Measurements from ENCODE around the gene EBF3.
"Not testable (repeated sequence)": the region's sequence is repeated elsewhere in the genome, so short reads cannot be mapped to it uniquely, and the experiment has no call there.

Gene EBF3

DNA sequence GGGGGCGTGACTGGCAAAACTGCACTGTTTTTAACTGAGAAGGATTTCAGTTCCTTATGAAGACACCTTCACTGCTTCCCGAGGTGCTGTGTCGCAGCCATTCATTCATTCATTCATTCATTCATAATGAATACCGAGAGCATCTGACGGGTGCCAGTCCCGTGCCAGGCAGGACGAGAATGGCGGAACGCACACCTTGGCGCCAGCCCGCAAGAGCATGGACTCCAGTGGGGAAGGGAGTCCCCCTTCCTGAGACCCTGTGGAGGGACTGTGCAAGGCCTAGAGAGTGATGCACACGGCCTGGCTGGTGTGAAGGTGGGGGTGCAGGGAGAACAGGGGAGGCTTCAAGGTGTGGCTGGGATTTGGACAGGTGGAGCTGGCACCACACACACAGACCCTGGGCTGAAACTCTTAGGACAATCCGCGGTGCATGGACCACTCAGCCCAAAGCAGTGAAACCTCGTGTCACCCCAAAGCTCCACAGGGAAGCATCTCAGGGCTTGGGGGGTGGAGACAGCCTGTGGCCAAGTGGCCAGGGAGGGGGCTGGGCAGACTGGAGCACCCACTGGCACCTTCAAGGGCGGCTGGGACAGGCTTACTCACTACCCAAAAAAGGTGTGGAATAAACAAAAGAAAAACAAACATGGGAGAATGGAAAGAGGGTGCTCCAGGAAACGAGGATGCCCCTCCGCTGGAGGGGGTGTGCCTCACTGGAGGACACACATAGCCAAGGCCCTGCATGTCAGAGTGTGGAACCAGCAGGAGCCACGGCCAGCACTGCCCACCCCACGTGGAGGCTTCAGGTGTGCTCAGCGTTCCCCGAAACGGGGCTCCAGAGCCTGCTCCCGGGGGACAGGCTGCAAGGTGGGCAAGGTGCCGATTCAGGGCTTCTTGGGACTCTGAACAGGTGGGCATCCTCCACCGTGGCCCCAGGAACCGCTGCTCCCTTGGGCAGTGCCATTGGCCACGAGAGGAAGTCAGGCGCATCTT lies 37.7 kb downstream of the EBF3 start:
- TF ChIP-seq ZNF274 (IDR thresholded peaks at IDR 0.05; ENCODE audit: low read depth, low read length), result no peak
- H3K4me3 ChIP-seq (ENCODE audit: low read length), result no peak overlapping the region

DNA sequence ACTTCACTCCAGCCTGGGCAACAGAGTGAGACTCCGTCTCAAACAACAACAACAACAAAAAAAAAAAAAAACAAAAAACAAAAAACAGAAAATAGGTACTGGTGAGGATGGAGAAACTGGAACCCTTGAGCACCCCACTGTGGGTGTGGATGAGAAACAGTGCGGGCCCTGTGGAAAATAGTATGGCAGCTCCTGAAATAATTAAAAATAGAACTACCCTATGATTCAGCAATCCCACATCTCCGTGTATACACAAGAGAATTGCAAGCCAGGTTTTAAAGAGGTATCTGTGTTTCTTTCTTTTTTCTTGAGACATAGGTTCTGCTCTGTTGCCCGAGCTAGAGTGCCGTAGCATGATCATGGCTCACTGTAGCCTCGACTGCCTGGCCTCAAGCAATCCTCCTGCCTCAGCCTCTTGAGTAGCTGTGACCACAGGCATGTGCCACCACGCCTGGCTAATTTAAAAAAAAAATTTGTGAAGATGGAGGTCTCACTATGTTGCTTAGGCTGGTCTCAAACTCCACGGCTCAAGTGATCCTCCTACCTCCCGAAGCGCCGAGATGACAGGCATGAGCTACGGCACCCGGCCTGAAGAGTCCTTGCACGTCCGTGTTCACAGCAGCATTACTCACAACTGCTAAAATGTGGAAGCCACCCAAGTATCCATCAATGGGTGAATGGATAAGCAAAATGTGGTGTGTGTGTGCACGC lies 39.5 kb downstream of the EBF3 start:
- TF ChIP-seq ZNF274 (IDR thresholded peaks at IDR 0.05; ENCODE audit: low read depth, low read length), result no peak

DNA sequence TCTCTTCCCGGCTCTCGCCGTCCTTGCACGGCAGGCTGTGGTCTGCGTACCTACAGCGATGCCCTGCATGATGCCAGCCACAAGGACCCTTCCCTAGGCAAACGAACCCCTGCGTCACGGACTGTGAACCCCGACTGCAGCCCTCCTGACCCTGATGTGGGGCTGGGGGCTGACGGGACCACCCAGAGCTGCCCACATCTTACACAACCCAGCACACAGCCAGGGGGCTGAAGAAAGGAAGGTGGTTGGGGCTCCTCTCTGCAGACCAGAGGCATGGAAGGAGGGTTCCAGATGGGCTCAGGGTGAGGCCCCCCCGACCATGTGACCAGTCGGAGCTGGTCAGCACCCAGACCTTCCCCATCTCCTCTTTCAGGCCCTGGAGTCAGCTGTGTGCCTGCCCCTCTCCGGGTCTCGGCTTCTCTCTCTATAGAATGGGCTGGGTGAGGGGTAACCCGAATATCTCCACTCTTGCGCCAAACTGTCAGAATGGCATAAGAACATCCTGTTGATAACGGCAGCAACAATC lies 41.4 kb downstream of the EBF3 start:
- H3K4me3 ChIP-seq (ENCODE audit: low read length), result no peak overlapping the region
- TF ChIP-seq ZNF274 (IDR thresholded peaks at IDR 0.05; ENCODE audit: low read depth, low read length), result no peak

More for the DNA sequence above, 39.5 kb downstream of the EBF3 start:
- no peak overlapping the region for H3K4me3 ChIP-seq (ENCODE audit: low read length)

DNA sequence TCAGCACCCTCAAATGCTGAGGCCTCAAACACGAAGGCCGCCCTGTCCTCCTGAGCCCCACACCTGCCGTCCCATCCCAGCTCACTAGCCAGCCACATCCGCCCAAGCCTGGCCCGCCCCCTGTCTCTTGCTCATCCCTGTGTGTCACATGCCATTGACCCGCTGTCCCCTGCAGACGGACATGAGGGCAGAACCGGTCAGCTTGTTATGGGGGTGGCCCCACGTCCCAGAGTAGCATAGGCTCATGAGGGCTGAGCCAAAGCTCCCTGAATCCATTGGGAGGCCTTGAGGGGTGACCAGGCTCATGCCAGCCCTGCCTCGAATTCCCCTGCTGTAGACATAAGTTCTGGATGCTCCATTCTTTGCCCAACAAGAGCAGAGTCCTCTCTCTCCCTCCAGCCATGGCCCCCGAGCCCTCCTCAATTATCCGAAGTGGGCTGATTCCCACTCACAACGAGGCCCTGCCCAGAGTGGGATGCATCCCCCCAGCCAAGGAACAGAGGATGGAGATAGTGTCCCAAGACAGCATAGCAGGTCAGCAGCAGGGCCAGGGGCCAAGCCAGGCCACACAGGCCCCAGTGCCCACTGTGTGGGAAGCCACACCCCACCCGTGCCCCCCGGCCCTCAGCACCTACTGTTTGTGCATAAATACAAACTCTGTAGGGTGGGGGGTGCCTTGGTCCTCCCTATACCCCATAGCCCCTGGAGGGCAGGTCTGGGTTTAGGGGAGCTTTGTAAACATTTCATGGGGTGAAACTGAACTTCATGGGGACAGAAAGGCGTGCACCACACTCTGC lies 42.1 kb downstream of the EBF3 start:
- TF ChIP-seq ZNF274 (IDR thresholded peaks at IDR 0.05; ENCODE audit: low read depth, low read length), result no peak
- no peak overlapping the region for H3K4me3 ChIP-seq (ENCODE audit: low read length)

DNA sequence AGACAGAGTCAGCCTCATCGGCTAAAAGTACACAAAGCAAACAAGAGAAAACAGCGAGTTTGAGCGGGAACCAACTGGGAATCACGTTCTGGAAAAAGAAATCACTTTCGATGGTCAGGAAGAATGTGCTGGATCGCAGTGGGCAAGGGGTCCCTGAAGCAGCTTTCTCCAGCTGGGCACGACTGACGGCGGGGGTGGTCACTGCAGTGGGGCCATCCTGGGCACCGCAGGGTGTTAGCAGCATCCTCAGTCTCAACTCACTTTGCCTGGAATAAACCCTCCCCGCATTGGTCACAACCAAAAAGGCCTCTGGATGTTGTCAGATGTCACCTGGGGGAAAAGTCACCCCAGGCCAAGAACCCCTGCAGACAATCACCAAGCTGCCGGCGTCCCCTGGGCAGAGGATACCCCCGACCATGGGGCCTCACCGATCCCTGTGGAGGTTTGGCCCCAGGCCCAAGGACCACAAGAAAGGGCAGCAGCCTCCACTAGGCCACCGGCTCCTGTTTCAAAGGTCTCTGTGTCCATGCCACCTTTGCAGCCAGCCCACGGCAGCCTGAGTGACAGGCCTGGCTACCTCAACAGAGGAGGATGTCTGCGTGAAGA lies 42.9 kb downstream of the EBF3 start:
- no peak overlapping the region for H3K4me3 ChIP-seq (ENCODE audit: low read length)
- no peak for TF ChIP-seq ZNF274 (IDR thresholded peaks at IDR 0.05; ENCODE audit: low read depth, low read length)

DNA sequence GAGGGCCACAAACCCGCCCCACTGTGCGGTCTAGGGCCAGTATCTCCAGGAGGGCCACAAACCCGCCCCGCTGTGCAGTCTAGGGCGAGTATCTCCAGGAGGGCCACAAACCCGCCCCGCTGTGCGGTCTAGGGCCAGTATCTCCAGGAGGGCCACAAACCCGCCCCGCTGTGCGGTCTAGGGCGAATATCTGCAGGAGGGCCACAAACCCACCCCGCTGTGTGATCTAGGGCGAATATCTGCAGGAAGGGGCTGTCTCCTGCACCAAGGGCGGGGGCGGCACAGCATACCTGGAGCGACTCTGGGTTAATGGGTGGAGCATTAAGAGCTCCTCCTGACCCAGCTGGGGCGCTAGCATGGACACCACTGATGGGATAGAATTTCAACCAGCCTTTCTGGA lies 43.9 kb downstream of the EBF3 start:
- not testable (repeated sequence) for H3K4me3 ChIP-seq (ENCODE audit: low read length)

DNA sequence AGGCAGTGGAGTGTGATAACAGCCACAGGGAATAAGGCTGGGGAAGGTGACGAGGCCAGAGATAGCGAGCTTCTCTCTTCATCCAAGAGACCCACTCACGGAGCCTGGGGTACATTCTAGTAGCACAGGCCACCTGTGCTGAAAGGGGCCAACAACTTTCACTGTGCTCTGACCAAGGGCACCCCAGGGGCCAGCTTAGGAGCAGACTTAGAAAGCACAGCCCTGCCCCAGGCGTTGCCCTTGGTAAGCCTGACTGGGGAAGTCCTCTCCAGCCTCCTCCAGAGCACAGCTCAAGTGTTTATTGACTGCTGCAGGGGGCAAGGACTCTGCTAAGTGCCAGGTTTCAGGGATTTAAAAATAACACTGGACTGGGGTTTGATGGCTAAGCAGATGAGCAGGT lies 44.7 kb downstream of the EBF3 start:
- H3K4me3 ChIP-seq (ENCODE audit: low read length), result no peak overlapping the region
- no peak for TF ChIP-seq ZNF274 (IDR thresholded peaks at IDR 0.05; ENCODE audit: low read depth, low read length)

DNA sequence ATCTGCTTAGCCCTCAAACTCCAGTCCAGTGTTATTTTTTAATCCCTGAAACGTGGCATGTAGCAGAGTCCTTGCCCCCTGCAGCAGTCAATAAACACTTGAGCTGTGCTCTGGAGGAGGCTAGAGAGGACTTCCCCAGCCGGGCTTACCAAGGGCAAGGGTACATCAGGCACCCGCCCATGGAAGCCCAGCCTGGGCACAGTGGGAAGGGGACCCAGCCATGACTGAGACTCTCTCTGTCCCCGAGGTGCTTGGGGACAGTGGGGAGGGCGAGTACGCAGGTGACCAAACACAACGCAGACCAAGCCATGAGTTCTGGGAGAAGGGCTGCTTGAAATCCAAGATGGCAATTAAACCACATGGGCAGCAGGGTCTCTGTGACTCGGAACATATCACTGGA lies 45.2 kb downstream of the EBF3 start:
- TF ChIP-seq ZNF274 (IDR thresholded peaks at IDR 0.05; ENCODE audit: low read depth, low read length), result no peak
- H3K4me3 ChIP-seq (ENCODE audit: low read length), result no peak overlapping the region

DNA sequence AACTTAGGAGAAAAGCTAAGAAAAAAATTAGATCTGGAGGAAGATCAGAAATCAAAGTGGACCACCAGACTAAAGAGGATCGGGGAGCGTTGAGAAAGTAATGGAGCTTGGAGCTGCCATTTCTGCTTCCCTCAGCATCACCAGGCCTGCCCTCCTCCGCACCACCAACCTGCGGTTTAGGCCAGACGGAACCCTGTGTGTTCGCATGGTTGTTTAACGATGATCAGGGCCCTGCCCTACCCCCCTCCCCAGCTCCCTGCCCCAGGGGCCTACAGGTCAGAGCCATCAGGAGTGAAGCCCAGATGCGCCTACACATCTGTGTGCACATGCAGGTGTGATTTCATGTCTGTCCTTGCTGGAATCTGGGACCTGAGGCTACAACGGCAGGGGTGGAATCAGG lies 45.7 kb downstream of the EBF3 start:
- TF ChIP-seq ZNF274 (IDR thresholded peaks at IDR 0.05; ENCODE audit: low read depth, low read length), result no peak

DNA sequence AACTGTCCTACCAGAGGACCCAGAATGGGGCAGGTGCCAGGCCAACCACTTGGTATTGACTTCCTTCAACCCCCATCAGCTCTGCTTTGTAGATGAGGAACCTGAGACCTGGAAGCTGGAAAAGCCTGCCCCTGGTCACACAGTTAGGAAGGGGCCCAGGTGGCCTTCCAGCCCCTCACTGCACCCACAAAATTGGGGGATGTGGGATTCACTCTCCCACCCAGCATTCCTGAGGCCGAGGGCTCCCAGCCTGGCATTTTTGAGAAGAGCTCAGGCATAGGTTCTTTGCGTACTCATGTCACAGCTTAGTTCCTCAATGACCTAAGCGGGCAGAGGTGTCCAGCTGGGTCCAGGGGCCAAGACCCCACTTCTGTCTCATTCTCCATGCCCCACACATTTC lies 46.1 kb downstream of the EBF3 start:
- no peak for TF ChIP-seq ZNF274 (IDR thresholded peaks at IDR 0.05; ENCODE audit: low read depth, low read length)
- H3K4me3 ChIP-seq (ENCODE audit: low read length), result no peak overlapping the region

More for the DNA sequence above, 45.7 kb downstream of the EBF3 start:
- H3K4me3 ChIP-seq (ENCODE audit: low read length), result no peak overlapping the region

DNA sequence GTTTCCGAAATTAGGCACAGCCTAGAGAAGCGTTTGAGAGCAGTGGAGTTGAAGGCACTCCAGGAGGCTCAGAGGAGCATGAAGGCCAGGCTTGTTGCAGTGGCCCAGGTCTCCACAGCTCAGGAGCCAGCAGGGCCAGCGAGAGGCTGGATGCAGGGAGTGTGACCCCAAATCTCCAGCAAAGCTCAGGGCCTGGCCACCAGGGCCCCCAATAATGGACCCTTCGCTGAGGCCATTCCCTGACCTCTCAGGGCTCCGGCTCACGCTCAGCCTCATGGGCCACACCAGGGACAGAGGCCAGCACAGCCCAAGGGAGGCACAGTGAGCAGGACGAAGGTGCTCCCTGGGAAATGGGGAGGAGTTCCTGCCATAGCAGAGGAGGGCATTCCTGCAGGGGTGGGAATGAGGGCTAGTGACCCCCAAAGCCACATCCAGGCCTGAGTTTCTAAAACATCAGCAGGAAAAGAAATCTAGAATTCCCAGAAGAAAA lies 47.5 kb downstream of the EBF3 start:
- H3K4me3 ChIP-seq (ENCODE audit: low read length), result no peak overlapping the region
- no peak for TF ChIP-seq ZNF274 (IDR thresholded peaks at IDR 0.05; ENCODE audit: low read depth, low read length)

DNA sequence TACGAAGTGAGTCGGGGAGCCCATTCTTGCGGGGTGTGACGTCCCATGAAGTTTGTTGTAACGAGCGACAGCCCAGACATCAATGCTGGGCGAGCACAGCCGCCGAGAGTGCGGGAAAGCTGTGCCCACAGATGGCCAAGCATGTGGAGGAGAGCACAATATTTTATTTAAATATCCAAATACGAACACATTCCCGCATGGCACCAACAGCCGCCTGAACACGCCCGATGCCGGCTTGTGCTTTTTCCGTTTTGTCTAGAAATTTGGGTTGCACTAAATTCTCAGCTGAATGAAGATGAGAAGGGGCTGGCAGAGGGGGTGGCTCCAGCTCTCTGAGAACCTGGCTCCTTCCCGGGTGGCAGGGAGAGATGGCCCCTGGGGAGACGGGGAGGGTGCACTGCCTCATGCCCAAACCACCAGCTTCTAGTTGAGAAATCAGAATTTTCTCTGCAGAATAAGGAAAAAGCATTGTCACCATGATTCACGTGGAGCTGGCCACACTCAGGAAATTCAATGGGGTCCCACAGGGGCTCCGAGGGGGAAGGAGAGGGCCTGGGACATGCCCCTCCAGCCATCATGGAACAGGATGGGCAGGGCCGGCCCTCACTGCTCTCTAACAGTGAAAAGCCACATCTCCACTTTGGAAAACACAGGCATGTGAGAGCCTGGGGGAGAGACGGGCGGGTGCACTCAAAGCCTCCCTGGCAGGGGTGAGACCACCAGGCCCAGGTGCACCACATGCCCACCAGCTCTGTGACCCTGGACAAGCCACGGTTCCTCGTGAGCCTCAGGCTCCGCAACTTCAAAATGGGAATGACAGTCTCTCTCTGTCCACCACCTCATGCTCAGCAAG lies 48.3 kb downstream of the EBF3 start:
- no peak overlapping the region for H3K4me3 ChIP-seq (ENCODE audit: low read length)
- no peak for TF ChIP-seq ZNF274 (IDR thresholded peaks at IDR 0.05; ENCODE audit: low read depth, low read length)

DNA sequence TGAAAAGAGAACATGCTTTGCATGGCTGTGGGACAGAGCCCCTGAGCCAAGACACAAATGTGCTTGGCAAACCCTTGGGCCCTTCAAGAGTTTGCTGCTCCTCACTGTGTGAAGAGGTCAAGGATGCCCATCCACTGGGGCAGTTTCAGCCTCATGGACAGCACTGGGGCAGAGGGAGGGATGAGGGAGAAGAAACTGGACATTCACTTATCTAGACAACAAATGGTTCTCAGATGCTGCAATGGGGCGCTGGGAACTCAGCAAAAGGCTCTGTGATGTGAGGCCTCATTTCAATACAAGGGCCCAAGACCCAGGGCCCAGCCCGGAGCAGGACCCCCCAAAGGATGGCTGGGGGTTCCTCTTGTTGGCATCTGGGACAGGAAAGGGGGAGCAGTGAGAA lies 49.1 kb downstream of the EBF3 start:
- no peak for TF ChIP-seq ZNF274 (IDR thresholded peaks at IDR 0.05; ENCODE audit: low read depth, low read length)
- H3K4me3 ChIP-seq (ENCODE audit: low read length), result no peak overlapping the region

Data from GM08714 (cell line).